Activated naive CD8-positive, alpha-beta T cell treated with anti-CD3 and anti-CD28 coated beads, Interleukin-2, amount 10 ng/mL, durations not matched to agents 7 days and 5 days (primary cell): ENCODE results near the gene PRKCA. TPM values are rescaled to one million over a fixed set of nuclear protein-coding genes. Genes with fewer than 3 reads are reported as not detected.
"Not testable (repeated sequence)": the region's sequence is repeated elsewhere in the genome, so short reads cannot be mapped to it uniquely, and the experiment has no call there.

ENCODE experiments used
- ATAC-seq: fragments of 150-1000 bp; cut with Tn5 transposase; one replicate; pipeline ENCODE4 v1.10.0; 2021; ENCODE audit warnings: low read depth, moderate library complexity
- POLR2A ChIA-PET: fragments of 350-600 bp; sonication (Branson Sonifier 250); formaldehyde crosslinking; loops from one replicate; lab custom pipeline; 2021; ENCODE audit warnings: antibody characterized with exemption; lab: Charles Lee
- DNase-seq: peaks from one replicate; pipeline ENCODE4 v3.0.0; 2021
- H3K27ac Mint-ChIP-seq: one replicate; pipeline ENCODE4 v1.8.0; 2022; ENCODE audit warnings: mild to moderate bottlenecking, mixed read lengths
- H3K27me3 Mint-ChIP-seq: one replicate; pipeline ENCODE4 v1.8.0; 2022; ENCODE audit warnings: mild to moderate bottlenecking, moderate library complexity, mixed read lengths
- H3K36me3 Mint-ChIP-seq: one replicate; pipeline ENCODE4 v1.8.0; 2021; ENCODE audit warnings: mild to moderate bottlenecking, mixed read lengths
- H3K4me1 Mint-ChIP-seq: one replicate; pipeline ENCODE4 v1.8.0; 2021; ENCODE audit warnings: mixed read lengths
- H3K4me3 Mint-ChIP-seq: one replicate; pipeline ENCODE4 v1.8.0; 2022; ENCODE audit warnings: mild to moderate bottlenecking, moderate library complexity, mixed read lengths
- H3K9me3 Mint-ChIP-seq: one replicate; pipeline ENCODE4 v1.8.0; 2021; ENCODE audit warnings: mixed read lengths
- total RNA-seq, 2 experiments: library from RNA; stranded (reverse); gene quantifications; one replicate each; pipeline ENCODE4 v1.2.3, GENCODE V29; 2021

PRKCA gene
- total RNA-seq, 2 experiments from 2014 or later: 66.1 to 66.5 TPM

- H3K4me1 Mint-ChIP-seq: peaks cover 34% of the 10 kb centered on the region
- ATAC-seq: no peak
- no peaks in the 10 kb centered on the region for H3K27me3 Mint-ChIP-seq
- POLR2A ChIA-PET: no interaction called here
- H3K27ac Mint-ChIP-seq: no peak overlapping the region
- H3K9me3 Mint-ChIP-seq: no peaks in the 10 kb centered on the region
- H3K4me3 Mint-ChIP-seq: no peak overlapping the region
- peaks cover 24% of the 10 kb centered on the region for H3K36me3 Mint-ChIP-seq
- DNase-seq: no peak
These were observed 39.0 kb downstream of the PRKCA start for GRCh38 chr17:66341462-66341861.

GRCh38 chr17:66342263-66342662, 39.9 kb downstream of the PRKCA start:
- ATAC-seq, POLR2A ChIA-PET, H3K27me3 Mint-ChIP-seq, H3K4me3 Mint-ChIP-seq, DNase-seq, H3K27ac Mint-ChIP-seq, H3K9me3 Mint-ChIP-seq: not testable (repeated sequence)
- Mint-ChIP-seq H3K4me1 (peaks cover 33% of the 10 kb centered on the region), H3K36me3 (peaks cover 24% of the 10 kb centered on the region)

- Mint-ChIP-seq H3K4me1 (peaks cover 35% of the 10 kb centered on the region), H3K27ac (peak overlapping the region; percentile 3)
- POLR2A ChIA-PET: interaction anchor here (0.8 kb wide), 1 partner anchor 14 kb away, joined by 3 read pairs; no protein-coding TSS in a partner anchor
These were observed 41.2 kb downstream of the PRKCA start for GRCh38 chr17:66343531-66344078.

GRCh38 chr17:66344473-66344872, 42.1 kb downstream of the PRKCA start:
- Mint-ChIP-seq H3K36me3 (peaks cover 17% of the 10 kb centered on the region), H3K27me3 (no peaks in the 10 kb centered on the region), H3K27ac (no peak overlapping the region), H3K9me3 (no peaks in the 10 kb centered on the region), H3K4me1 (peaks cover 31% of the 10 kb centered on the region), H3K4me3 (no peak overlapping the region)
- ATAC-seq (no peak), DNase-seq (no peak)
- POLR2A ChIA-PET: no interaction called here

More at GRCh38 chr17:66343531-66344078, 41.2 kb downstream of the PRKCA start:
- Mint-ChIP-seq H3K4me3 (no peak overlapping the region), H3K36me3 (peaks cover 19% of the 10 kb centered on the region), H3K9me3 (no peaks in the 10 kb centered on the region), H3K27me3 (no peaks in the 10 kb centered on the region)
- ATAC-seq: no peak
- DNase-seq: no peak

GRCh38 chr17:66345264-66345663, 42.9 kb downstream of the PRKCA start:
- no peak overlapping the region for H3K27ac Mint-ChIP-seq
- DNase-seq: no peak
- no peaks in the 10 kb centered on the region for H3K9me3 Mint-ChIP-seq
- no peak for ATAC-seq
- no peak overlapping the region for H3K4me3 Mint-ChIP-seq
- H3K27me3 Mint-ChIP-seq: no peaks in the 10 kb centered on the region
- H3K4me1 Mint-ChIP-seq: peaks cover 28% of the 10 kb centered on the region
- H3K36me3 Mint-ChIP-seq: peaks cover 15% of the 10 kb centered on the region
- POLR2A ChIA-PET: no interaction called here

GRCh38 chr17:66345949-66346638, 43.7 kb downstream of the PRKCA start:
- Mint-ChIP-seq H3K36me3 (peaks cover 15% of the 10 kb centered on the region), H3K4me1 (peaks cover 32% of the 10 kb centered on the region)
- H3K9me3 Mint-ChIP-seq, DNase-seq, H3K4me3 Mint-ChIP-seq, H3K27me3 Mint-ChIP-seq, H3K27ac Mint-ChIP-seq, ATAC-seq: not testable (repeated sequence)
- POLR2A ChIA-PET: interaction anchor here (0.6 kb wide), 1 partner anchor 34 kb away, joined by 5 read pairs; no protein-coding TSS in a partner anchor

GRCh38 chr17:66347661-66348514, 45.5 kb downstream of the PRKCA start:
- Mint-ChIP-seq H3K36me3 (peaks cover 14% of the 10 kb centered on the region), H3K4me3 (no peak overlapping the region)

GRCh38 chr17:66348584-66349165, 46.3 kb downstream of the PRKCA start:
- ATAC-seq (peak; percentile 36), DNase-seq (no peak)
- Mint-ChIP-seq H3K9me3 (peaks cover 2% of the 10 kb centered on the region), H3K27ac (no peak overlapping the region), H3K27me3 (no peaks in the 10 kb centered on the region), H3K4me1 (peaks cover 42% of the 10 kb centered on the region), H3K4me3 (peak overlapping the region; percentile 14), H3K36me3 (peaks cover 12% of the 10 kb centered on the region)
- POLR2A ChIA-PET: interaction anchor here (0.8 kb wide), 1 partner anchor 9 kb away, joined by 3 read pairs; no protein-coding TSS in a partner anchor

More at GRCh38 chr17:66347661-66348514, 45.5 kb downstream of the PRKCA start:
- Mint-ChIP-seq H3K4me1 (peaks cover 42% of the 10 kb centered on the region), H3K27me3 (no peaks in the 10 kb centered on the region), H3K27ac (no peak overlapping the region), H3K9me3 (peaks cover 2% of the 10 kb centered on the region)
- ATAC-seq (no peak), DNase-seq (no peak)
- POLR2A ChIA-PET: interaction anchor here (0.7 to 0.8 kb wide), 2 partner anchors 8 to 46 kb away, joined by 3 read pairs; partner anchors contain the start of gene PRKCA

- Mint-ChIP-seq H3K27ac (no peak overlapping the region), H3K9me3 (peaks cover 2% of the 10 kb centered on the region), H3K27me3 (no peaks in the 10 kb centered on the region), H3K4me3 (no peak overlapping the region), H3K36me3 (peaks cover 17% of the 10 kb centered on the region), H3K4me1 (peaks cover 48% of the 10 kb centered on the region)
- POLR2A ChIA-PET: no interaction called here
- DNase-seq (no peak), ATAC-seq (no peak)
These were observed 47.3 kb downstream of the PRKCA start for GRCh38 chr17:66349521-66350254.

GRCh38 chr17:66350576-66350975, 48.2 kb downstream of the PRKCA start:
- H3K36me3 Mint-ChIP-seq: peaks cover 21% of the 10 kb centered on the region
- H3K9me3 Mint-ChIP-seq, H3K4me3 Mint-ChIP-seq, H3K27me3 Mint-ChIP-seq, H3K27ac Mint-ChIP-seq, DNase-seq, POLR2A ChIA-PET, ATAC-seq: not testable (repeated sequence)
- peaks cover 54% of the 10 kb centered on the region for H3K4me1 Mint-ChIP-seq

- H3K4me1 Mint-ChIP-seq: peaks cover 54% of the 10 kb centered on the region
- peaks cover 2% of the 10 kb centered on the region for H3K9me3 Mint-ChIP-seq
- DNase-seq (no peak), ATAC-seq (no peak)
- no peaks in the 10 kb centered on the region for H3K27me3 Mint-ChIP-seq
- no peak overlapping the region for H3K4me3 Mint-ChIP-seq
- no peak overlapping the region for H3K27ac Mint-ChIP-seq
- POLR2A ChIA-PET: no interaction called here
- peaks cover 21% of the 10 kb centered on the region for H3K36me3 Mint-ChIP-seq
These were observed 48.6 kb downstream of the PRKCA start for GRCh38 chr17:66351033-66351432.

- Mint-ChIP-seq H3K27ac (no peak overlapping the region), H3K4me1 (peaks cover 55% of the 10 kb centered on the region), H3K27me3 (no peaks in the 10 kb centered on the region), H3K36me3 (peaks cover 21% of the 10 kb centered on the region), H3K9me3 (peaks cover 2% of the 10 kb centered on the region), H3K4me3 (no peak overlapping the region)
- ATAC-seq: no peak
- no peak for DNase-seq
- POLR2A ChIA-PET: no interaction called here
These were observed 49.3 kb downstream of the PRKCA start for GRCh38 chr17:66351701-66352100.
